HG03457 (cell line): ENCODE data around the gene STARD5.
A peak's percentile ranks its signal among the peaks of the same experiment; 100 is the strongest.
"Not testable (repeated sequence)": the region's sequence is repeated elsewhere in the genome, so short reads cannot be mapped to it uniquely, and the experiment has no call there.

Experiments used
- ATAC-seq: cut with Tn5 transposase; IDR thresholded peaks from one replicate; pipeline ENCODE4 v1.9.1; 2021; ENCODE audit warnings: moderate number of reproducible peaks; ENCODE audit not compliant: unreplicated experiment

The STARD5 gene

DNA sequence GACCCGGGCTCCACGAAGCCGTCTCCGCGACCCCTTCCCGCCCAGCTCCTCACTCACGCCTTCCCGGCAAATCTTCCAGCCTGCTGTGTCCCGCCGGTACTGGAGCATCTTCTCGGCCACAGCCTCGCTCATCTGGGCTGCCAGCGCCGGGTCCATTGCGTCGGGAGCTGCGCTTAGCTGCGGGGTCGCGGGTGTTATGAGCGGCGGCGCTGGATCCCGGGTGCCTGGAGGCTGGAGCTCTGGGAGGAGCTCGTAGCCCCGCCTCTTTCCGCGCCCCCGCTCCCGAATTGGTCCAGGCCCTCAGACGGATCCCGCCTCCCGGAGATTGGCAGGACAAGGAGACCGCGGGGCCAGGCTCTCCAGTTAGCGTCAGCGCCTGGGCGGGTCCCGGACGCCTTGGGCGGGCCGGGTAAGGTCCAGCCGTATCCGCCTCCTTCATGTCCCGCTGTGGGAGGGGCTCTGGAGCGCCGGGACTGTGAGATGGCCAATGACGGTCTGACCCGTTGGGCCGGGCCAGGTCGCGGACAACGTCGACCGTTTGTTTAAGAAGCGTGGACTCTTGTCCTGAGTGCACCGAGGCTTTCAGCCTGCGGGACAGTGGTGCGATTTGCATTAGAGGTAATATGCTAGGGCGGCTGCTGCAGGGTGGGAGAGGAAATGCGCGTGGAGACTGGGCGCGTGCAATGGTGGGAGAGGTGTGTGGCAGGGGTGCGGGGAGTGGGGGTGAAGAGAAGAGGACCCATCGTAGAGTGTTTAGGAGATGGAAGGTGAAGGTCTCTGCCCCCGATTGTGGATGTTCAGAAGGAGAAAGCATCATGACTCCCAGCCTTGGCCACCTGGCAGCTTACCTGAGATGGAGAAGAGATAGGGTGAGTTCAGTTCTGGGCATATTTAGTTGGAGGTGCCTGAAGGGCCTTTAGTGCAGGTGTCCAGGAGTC is at the start of gene STARD5:
Gene STARD5, minus strand, starts transcription at position 198 of the 938 bp plus-strand sequence. Its CDS starts 42 bp downstream, at position 156.
- peak; percentile 99 for ATAC-seq

- ATAC-seq, result no peak
Observed at GRCh38 chr15:81373176-81373575, 49.2 kb upstream of the STARD5 start.

- no peak for ATAC-seq
Observed at GRCh38 chr15:81372575-81372974, 48.6 kb upstream of the STARD5 start.

- ATAC-seq, result no peak
Observed at GRCh38 chr15:81363718-81364500, 40.0 kb upstream of the STARD5 start.

GRCh38 chr15:81363276-81363675 is 39.3 kb upstream of the STARD5 start:
- no peak for ATAC-seq

DNA sequence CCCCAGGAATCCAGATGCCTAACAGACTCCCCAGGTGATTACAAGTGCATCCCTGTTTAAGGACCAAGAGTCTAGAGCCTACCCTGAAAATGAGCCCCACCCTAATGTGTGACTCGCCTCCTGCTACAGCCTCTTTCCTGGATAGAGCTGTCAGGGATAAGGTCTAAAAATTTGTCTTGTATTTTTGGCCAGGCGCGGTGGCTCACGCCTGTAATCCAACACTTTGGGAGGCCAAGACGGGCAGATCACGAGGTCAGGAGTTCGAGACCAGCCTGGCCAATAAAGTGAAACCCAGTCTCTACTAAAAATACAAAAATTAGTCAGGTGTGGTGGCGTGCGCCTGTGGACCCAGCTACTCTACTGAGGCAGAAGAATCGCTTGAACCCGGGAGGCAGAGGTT is 38.8 kb upstream of the STARD5 start:
- no peak for ATAC-seq

- no peak for ATAC-seq
Observed at GRCh38 chr15:81361891-81362290, 38.0 kb upstream of the STARD5 start.

- ATAC-seq, result no peak
Observed at GRCh38 chr15:81360491-81360890, 36.5 kb upstream of the STARD5 start.

GRCh38 chr15:81358248-81358647 is 34.3 kb upstream of the STARD5 start:
- no peak for ATAC-seq

DNA sequence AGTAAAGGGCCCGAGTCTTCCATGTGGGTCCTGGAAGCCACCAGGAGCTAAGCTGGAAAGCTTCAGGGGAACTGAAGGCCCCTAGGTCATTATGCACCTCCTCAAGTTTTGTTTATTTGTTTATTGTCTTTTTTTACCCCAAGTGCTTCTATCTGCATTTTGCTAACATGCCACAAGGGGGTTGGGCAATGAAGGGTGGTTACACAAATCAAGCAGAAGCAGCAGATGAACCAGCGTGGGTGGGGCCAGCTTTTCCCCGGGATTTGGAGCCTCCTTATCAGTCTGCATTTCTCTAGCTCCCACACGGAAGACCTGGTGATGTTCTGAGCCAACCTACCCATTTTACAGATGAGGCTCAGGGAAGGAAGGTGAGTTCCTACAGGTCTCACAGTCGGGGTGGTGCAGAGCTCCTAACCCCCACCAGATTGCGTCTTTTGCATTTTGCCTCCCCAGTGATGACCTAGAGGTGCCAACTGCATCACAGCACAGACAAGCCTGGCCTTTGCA is 33.3 kb upstream of the STARD5 start:
- no peak for ATAC-seq

- ATAC-seq, result no peak
Observed at GRCh38 chr15:81356252-81356651, 32.3 kb upstream of the STARD5 start.

DNA sequence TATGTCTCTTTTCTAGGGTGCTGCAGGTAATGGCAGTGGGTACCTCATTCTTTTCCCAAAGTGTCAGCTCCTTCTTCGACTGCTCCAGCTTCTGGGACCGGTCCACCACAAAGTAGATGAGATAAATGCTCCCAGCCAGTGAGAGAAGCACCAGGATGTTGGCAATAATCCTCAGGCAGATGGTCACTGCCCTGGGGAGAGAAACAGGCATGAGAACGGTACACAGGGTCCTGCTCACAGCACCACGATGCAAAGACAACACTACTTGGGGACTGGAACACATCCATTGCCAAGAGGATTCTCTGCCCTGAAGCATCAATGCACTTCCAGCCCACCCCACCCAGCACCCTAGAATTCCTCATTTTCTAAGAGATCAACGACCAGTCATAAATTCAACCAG is 27.7 kb upstream of the STARD5 start:
- no peak for ATAC-seq

DNA sequence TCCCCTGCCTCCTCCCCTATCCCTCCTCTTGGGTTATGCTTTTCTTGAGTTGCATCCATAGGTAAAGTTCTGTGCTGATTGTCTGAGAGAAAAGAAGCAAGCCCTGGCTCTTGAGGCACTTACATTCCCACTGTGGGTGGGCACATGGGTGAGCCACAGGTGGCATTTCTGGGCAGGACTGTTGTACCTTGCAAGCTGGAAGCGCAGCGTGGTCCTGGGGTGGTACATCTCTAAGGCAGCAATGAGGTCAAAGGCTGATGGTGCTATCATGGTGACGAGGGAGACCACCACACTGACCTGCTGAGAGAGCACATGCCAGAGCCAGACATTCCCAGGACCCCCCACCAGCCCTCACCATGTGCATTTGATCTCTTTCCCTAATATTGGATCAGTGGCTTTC is 25.3 kb upstream of the STARD5 start:
- no peak for ATAC-seq

- ATAC-seq, result not testable (repeated sequence)
Observed at GRCh38 chr15:81348691-81349090, 24.8 kb upstream of the STARD5 start.

DNA sequence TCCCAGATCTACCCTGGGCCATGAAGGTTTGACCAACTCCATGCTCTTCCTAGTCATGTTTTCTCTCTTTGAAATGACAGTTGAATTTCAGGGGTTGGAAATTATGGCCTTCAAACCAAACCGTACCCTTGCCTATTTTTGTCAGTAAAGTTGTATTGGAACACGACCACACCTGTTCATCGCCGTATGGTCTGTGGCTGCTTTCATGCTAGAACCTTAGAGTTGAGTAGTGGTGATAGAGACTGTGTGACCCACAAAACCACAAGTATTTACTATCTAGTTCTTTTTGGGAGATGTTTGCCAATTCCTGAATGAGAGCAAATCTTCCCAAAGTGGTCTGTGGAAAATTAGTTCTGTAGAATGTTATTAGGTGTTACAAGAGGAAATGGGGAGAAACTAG is 24.0 kb upstream of the STARD5 start:
- no peak for ATAC-seq

DNA sequence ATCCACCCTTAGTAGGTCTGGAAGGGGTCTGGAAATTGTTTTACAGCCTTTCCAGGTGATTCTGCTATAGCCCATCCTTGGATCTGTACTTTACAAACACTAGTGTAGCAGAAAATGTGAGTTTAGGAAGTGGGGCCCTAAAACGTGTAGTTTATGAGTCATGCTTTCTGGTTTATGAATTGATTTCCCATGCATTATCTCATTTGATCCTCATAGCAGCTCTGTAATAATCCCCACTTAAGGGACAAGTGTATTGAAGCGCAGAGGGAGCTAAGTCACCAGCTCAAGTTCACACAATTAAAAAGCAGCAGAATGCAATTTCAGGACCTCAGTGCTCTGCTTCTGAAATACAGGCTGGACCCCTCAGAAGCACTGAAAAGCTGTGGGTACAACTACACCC is 22.7 kb upstream of the STARD5 start:
- ATAC-seq, result no peak

GRCh38 chr15:81343371-81343770 is 19.4 kb upstream of the STARD5 start:
- no peak for ATAC-seq

DNA sequence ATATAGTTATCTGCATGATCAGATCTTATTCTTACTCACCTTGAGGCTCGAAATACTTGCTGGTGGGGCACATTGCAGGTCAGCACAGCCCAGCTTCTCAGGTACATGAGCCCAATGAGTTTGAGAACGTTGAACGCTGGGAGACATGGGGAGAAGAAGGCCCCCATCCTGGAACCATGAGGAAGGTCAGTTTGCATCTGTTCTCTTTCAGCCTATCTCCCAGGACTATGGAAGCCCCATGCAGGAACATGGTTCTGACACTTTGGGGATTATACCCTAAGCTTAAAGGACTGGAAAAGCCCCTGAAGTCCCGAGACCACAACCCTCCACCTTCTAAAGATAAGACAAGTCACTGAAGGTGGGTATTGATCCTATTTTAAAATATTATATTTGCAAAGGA is 17.4 kb upstream of the STARD5 start:
- ATAC-seq, result no peak

DNA sequence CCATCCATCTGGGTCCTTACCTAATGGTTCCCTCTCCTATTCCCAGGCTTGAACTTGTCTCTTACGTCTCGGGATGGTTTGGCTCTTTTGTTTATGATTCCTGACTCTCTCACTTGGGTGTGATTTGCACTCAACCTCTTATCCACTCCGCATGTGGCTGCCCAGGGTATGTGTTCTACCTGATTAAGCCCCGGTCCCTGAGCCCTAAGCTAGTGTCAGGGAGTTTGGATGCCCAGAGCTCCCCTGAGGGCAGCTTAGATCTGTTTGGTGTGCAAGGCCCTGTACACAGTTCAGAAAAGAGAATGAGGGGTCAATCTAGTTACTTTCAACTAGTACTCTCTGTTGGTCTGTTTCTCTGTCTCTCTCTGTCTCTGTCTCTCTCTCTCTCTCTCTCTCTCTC is 15.9 kb upstream of the STARD5 start:
- ATAC-seq, result no peak

GRCh38 chr15:81339321-81339720 is 15.4 kb upstream of the STARD5 start:
- no peak for ATAC-seq

DNA sequence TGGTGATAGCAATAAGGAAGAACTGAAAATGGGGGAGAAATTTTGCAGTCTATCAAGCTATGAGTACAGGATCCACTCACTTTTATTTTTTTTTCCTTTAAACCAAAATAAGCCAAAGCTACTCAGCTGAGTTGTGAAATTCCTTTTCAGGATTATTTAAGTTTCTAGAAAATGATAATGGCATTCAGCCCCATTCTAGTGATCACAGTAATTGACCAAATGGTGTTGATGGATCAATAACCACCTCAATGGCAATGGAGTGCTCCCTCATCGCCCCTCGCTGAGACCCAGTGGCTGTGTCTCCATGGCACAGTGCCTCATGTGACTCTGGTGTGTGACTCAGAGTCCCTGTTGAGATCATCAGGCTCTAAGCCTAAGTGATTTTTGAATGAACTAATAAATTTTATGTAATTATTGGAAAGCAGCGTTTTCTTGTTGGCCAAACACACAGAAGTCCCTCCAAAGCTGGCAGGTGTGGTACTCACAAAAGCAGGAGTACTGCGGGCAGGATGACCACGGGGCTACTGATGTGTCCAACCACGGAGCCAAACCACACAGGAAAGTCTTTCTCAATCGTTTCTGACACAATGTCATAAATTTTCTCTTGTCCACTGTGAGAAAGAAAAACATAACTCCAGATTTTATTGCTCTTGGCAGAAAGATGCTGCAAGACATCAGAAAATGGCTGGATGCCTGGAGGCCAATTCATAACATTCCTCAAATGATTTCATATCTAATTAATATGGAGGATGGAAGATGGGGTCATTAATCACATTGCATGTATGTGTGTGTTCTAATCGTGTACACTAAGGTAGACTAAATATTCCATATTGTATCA is 14.4 kb upstream of the STARD5 start:
- ATAC-seq, result no peak
